Duodenal mucosa (tissue), 2 donors: ENCODE measurements around the gene RHOF.

Experiments used
- H3K27ac ChIP-seq: one replicate; pipeline ENCODE4 v1.7.0; 2013; ENCODE audit warnings: low read depth, low read length
- H3K27me3 ChIP-seq, 2 donors: one replicate each; pipeline ENCODE4 v1.7.0; 2013; ENCODE audit warnings: low read length in 2 of 2, control low read depth in 1 of 2; ENCODE audit not compliant: insufficient read depth in 2 of 2, control insufficient read depth in 1 of 2
- H3K36me3 ChIP-seq, 2 donors: one replicate each; pipeline ENCODE4 v1.7.0; 2013; ENCODE audit warnings: low read length in 2 of 2, control low read depth in 1 of 2; ENCODE audit not compliant: insufficient read depth in 2 of 2, control insufficient read depth in 1 of 2
- H3K4me1 ChIP-seq, 2 donors: one replicate each; pipeline ENCODE4 v1.7.0; 2013; ENCODE audit warnings: low read length in 2 of 2, control low read depth in 1 of 2; ENCODE audit not compliant: insufficient read depth in 2 of 2, control insufficient read depth in 1 of 2
- H3K4me3 ChIP-seq, 2 donors: one replicate each; pipeline ENCODE4 v1.7.0; 2013; ENCODE audit warnings: low read length in 2 of 2, low read depth in 1 of 2
- H3K9ac ChIP-seq, 2 donors: one replicate each; pipeline ENCODE4 v1.7.0; 2013; ENCODE audit warnings: low read length in 2 of 2, low read depth in 1 of 2
- H3K9me3 ChIP-seq, 2 donors: one replicate each; pipeline ENCODE4 v1.7.0; 2013; ENCODE audit warnings: low read length in 2 of 2, control low read depth in 1 of 2; ENCODE audit not compliant: control insufficient read depth in 1 of 2

RHOF gene

GRCh38 chr12:121781998-121782979 lies 11.2 kb downstream of the RHOF start:
- H3K27me3 ChIP-seq, result no peaks in the 10 kb centered on the region
- H3K9ac ChIP-seq, result no peak overlapping the region
- no peak overlapping the region for H3K4me3 ChIP-seq
- H3K4me1 ChIP-seq, result peaks cover 12 to 22% of the 10 kb centered on the region in 2 donors
- peaks cover 3 to 15% of the 10 kb centered on the region in 2 donors for H3K36me3 ChIP-seq
- H3K27ac ChIP-seq, result no peak overlapping the region
- H3K9me3 ChIP-seq, result no peaks in the 10 kb centered on the region

DNA sequence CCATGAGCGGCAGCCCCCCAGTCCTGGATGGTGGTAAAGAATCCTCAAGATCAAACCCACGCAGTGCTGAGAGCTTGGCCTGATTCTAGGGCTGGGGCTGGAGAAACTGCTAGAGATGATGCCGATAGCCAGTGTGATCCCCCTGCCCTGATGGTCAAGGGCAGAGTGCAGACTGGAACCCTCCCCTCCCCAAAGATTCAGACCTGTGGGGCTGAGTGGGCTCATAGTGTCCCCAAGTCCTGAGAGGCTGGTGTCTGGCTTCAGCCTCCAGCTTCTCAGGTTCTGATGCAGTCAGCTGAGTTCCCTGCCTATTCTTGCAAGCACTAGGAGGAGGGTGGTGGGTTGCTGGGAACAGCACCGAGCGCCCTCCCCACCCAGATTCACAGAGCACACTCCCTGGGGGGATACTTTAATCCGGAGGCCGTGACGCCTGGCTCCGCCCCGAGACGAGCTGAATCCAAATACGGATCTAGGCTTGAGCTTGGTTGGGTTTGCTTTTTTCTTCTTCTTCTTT lies 11.9 kb downstream of the RHOF start:
- Histone ChIP-seq H3K4me3 (no peak overlapping the region), H3K36me3 (peaks cover 3 to 15% of the 10 kb centered on the region in 2 donors), H3K27ac (no peak overlapping the region), H3K9ac (no peak overlapping the region), H3K9me3 (no peaks in the 10 kb centered on the region), H3K27me3 (no peaks in the 10 kb centered on the region), H3K4me1 (peaks cover 7 to 17% of the 10 kb centered on the region in 2 donors)

DNA sequence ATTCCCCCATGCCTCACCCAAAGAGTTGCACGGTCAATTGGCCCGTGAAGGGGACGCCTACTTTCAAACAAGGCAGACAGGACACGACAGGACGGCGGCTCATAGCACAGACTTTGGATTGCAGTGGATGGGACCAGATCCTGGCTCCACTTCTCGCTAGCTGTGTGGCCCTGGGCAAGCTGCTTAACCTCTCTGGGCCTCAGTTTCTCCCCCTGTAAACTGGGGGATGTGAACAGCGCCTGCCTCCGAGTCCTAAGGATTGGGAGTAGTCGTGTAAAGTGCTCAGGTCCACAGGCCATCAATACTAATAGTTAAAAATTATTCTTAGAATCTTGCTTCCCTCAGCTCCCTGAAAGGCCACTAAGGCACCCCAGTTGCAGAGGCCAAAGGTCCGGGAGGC lies 13.1 kb downstream of the RHOF start:
- H3K27ac ChIP-seq, result no peak overlapping the region
- H3K9me3 ChIP-seq, result no peaks in the 10 kb centered on the region
- H3K27me3 ChIP-seq, result no peaks in the 10 kb centered on the region
- no peak overlapping the region for H3K4me3 ChIP-seq
- H3K4me1 ChIP-seq, result peaks cover 7 to 11% of the 10 kb centered on the region in 2 donors
- no peak overlapping the region for H3K9ac ChIP-seq
- H3K36me3 ChIP-seq, result peaks cover 3 to 15% of the 10 kb centered on the region in 2 donors

GRCh38 chr12:121779422-121779895 lies 14.0 kb downstream of the RHOF start:
- no peaks in the 10 kb centered on the region for H3K9me3 ChIP-seq
- no peaks in the 10 kb centered on the region for H3K27me3 ChIP-seq
- H3K4me1 ChIP-seq, result peaks cover under 1 to 11% of the 10 kb centered on the region in 2 donors
- H3K27ac ChIP-seq, result no peak overlapping the region
- peaks cover 3 to 15% of the 10 kb centered on the region in 2 donors for H3K36me3 ChIP-seq
- no peak overlapping the region for H3K9ac ChIP-seq
- H3K4me3 ChIP-seq, result no peak overlapping the region

- Histone ChIP-seq H3K36me3 (peaks cover 3 to 15% of the 10 kb centered on the region in 2 donors), H3K27ac (no peak overlapping the region), H3K27me3 (no peaks in the 10 kb centered on the region), H3K4me1 (peaks cover 0 to 11% of the 10 kb centered on the region in 2 donors), H3K9ac (no peak overlapping the region), H3K9me3 (no peaks in the 10 kb centered on the region), H3K4me3 (no peak overlapping the region)
These were observed 14.7 kb downstream of the RHOF start for GRCh38 chr12:121778567-121779421.

- no peak overlapping the region for H3K27ac ChIP-seq
- H3K27me3 ChIP-seq, result no peaks in the 10 kb centered on the region
- H3K9ac ChIP-seq, result no peak overlapping the region
- peaks cover 3 to 15% of the 10 kb centered on the region in 2 donors for H3K36me3 ChIP-seq
- peaks cover 9% of the 10 kb centered on the region in 2 donors for H3K4me1 ChIP-seq
- H3K4me3 ChIP-seq, result no peak overlapping the region
- H3K9me3 ChIP-seq, result no peaks in the 10 kb centered on the region
These were observed 17.0 kb downstream of the RHOF start for GRCh38 chr12:121776190-121777098.

DNA sequence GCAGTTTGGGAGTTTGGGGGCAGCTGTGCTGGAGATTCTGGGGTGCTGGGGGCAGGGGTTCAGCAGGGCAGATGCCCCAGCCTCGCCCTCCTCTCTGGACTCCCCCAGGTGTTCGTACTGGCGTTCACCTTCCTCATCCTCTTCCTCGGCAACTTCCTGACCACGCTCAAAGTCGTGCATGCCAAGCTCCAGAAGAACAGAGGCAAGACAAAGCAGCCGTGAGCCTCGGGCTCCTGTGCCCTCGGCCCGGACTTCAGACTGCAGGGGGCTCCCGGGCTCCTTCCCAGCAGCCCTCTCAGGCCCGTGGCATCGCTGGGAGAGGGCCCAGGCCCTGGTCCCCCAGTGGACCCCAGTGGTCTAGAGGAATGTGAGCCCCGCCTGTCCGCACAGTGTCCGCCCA lies 18.0 kb downstream of the RHOF start:
- Histone ChIP-seq H3K27me3 (no peaks in the 10 kb centered on the region), H3K4me1 (peaks cover 11 to 14% of the 10 kb centered on the region in 2 donors), H3K4me3 (no peak overlapping the region), H3K9me3 (no peaks in the 10 kb centered on the region), H3K27ac (no peak overlapping the region), H3K36me3 (peaks cover 2 to 12% of the 10 kb centered on the region in 2 donors), H3K9ac (no peak overlapping the region)

- H3K4me1 ChIP-seq, result peaks cover 16 to 18% of the 10 kb centered on the region in 2 donors
- no peaks in the 10 kb centered on the region for H3K27me3 ChIP-seq
- peaks cover 0 to 9% of the 10 kb centered on the region in 2 donors for H3K36me3 ChIP-seq
- H3K4me3 ChIP-seq, result no peak overlapping the region
- no peak overlapping the region for H3K27ac ChIP-seq
- no peak overlapping the region for H3K9ac ChIP-seq
- no peaks in the 10 kb centered on the region for H3K9me3 ChIP-seq
These were observed 18.5 kb downstream of the RHOF start for GRCh38 chr12:121774968-121775474.
